ENCODE data around the gene CAD.

The CAD gene

GRCh38 chr2:27238976-27239375 lies 21.8 kb downstream of the CAD start:
- no peak for TF ChIP-seq CTCF (IDR thresholded peaks at IDR 0.05; ENCODE audit: low read depth, low read length)
- Histone ChIP-seq H3K9me3 (ENCODE audit: severe bottlenecking) (no peaks in the 10 kb centered on the region), H3K4me3 (ENCODE audit: low read depth, low read length) (no peak overlapping the region), H3K36me3 (peaks cover 100% of the 10 kb centered on the region), H3K27ac (no peak overlapping the region), H3K27me3 (ENCODE audit: insufficient read depth, low read depth, severe bottlenecking) (no peaks in the 10 kb centered on the region)
- no peak for DNase-seq

GRCh38 chr2:27240406-27240805 lies 23.2 kb downstream of the CAD start:
- no peak for DNase-seq
- Histone ChIP-seq H3K27me3 (ENCODE audit: insufficient read depth, low read depth, severe bottlenecking) (no peaks in the 10 kb centered on the region), H3K36me3 (peaks cover 97% of the 10 kb centered on the region), H3K4me3 (ENCODE audit: low read depth, low read length) (no peak overlapping the region), H3K27ac (no peak overlapping the region), H3K9me3 (ENCODE audit: severe bottlenecking) (no peaks in the 10 kb centered on the region)
- TF ChIP-seq CTCF (IDR thresholded peaks at IDR 0.05; ENCODE audit: low read depth, low read length): no peak

GRCh38 chr2:27241761-27242613 lies 24.8 kb downstream of the CAD start:
- Histone ChIP-seq H3K27ac (no peak overlapping the region), H3K36me3 (peaks cover 81% of the 10 kb centered on the region), H3K4me3 (ENCODE audit: low read depth, low read length) (no peak overlapping the region), H3K27me3 (ENCODE audit: insufficient read depth, low read depth, severe bottlenecking) (no peaks in the 10 kb centered on the region), H3K9me3 (ENCODE audit: severe bottlenecking) (no peaks in the 10 kb centered on the region)
- no peak for TF ChIP-seq CTCF (IDR thresholded peaks at IDR 0.05; ENCODE audit: low read depth, low read length)
- DNase-seq: no peak

GRCh38 chr2:27242614-27242951 lies 25.4 kb downstream of the CAD start:
- Histone ChIP-seq H3K27ac (no peak overlapping the region), H3K4me3 (ENCODE audit: low read depth, low read length) (no peak overlapping the region), H3K9me3 (ENCODE audit: severe bottlenecking) (no peaks in the 10 kb centered on the region), H3K27me3 (ENCODE audit: insufficient read depth, low read depth, severe bottlenecking) (no peaks in the 10 kb centered on the region), H3K36me3 (peaks cover 75% of the 10 kb centered on the region)
- TF ChIP-seq CTCF (IDR thresholded peaks at IDR 0.05; ENCODE audit: low read depth, low read length): no peak
- no peak for DNase-seq

GRCh38 chr2:27243391-27244130 lies 26.4 kb downstream of the CAD start:
- H3K27me3 ChIP-seq (ENCODE audit: insufficient read depth, low read depth, severe bottlenecking): no peaks in the 10 kb centered on the region
- H3K36me3 ChIP-seq: peaks cover 65% of the 10 kb centered on the region
- no peak overlapping the region for H3K27ac ChIP-seq
- no peak for TF ChIP-seq CTCF (IDR thresholded peaks at IDR 0.05; ENCODE audit: low read depth, low read length)
- H3K9me3 ChIP-seq (ENCODE audit: severe bottlenecking): no peaks in the 10 kb centered on the region
- no peak for DNase-seq
- no peak overlapping the region for H3K4me3 ChIP-seq (ENCODE audit: low read depth, low read length)

Measured in WERI-Rb-1 (cell line).